ENCODE data around the gene PLA2G6. TPM values are rescaled to one million over a fixed set of nuclear protein-coding genes. Genes with fewer than 3 reads are reported as not detected.

PLA2G6 gene
- total and polyA plus RNA-seq, 2 of the 8 experiments (the other 6 are each of a cell fraction or from before 2014, with no cell fraction given) = 13.2 to 21.0 TPM

- DNase-seq (ENCODE audit: low read depth in 1 of 2, low spot score in 2 of 2) = no peak
- WGBS, 2 experiments (ENCODE audit: extremely low coverage in 1 of 2, insufficient coverage in 1 of 2, insufficient read length in 1 of 2, insufficient replicate concordance in 2 of 2, low coverage in 1 of 2, low lambda C conversion rate in 2 of 2, missing lambda C conversion rate in 1 of 2) = 71% methylated on average over 1 of the region's 1 CpG; no CpG with 5 or more reads in 1 of the 2 experiments
- H3K27me3 ChIP-seq (replicated peaks in 1 of 4; ENCODE audit: control insufficient read depth in 3 of 4, extremely low read depth in 1 of 4, insufficient read depth in 3 of 4, low read length in 3 of 4) = no peaks in the 10 kb centered on the region
- no peak overlapping the region for H4K5ac ChIP-seq (ENCODE audit: insufficient read length, low read depth, low read length)
- POLR2A ChIA-PET (ENCODE audit: partially characterized antibody) = no interaction called here
- H3K23ac ChIP-seq (ENCODE audit: insufficient read length) = no peak overlapping the region
- H3K36me3 ChIP-seq (ENCODE audit: control insufficient read depth in 2 of 4, insufficient read depth in 4 of 4, low read length in 3 of 4) = no peaks in the 10 kb centered on the region
- H3K14ac ChIP-seq (ENCODE audit: insufficient read length) = no peak overlapping the region
- H3K4me3 ChIP-seq (ENCODE audit: extremely low read depth in 1 of 4, insufficient read depth in 2 of 4, low read depth in 3 of 4, low read length in 4 of 4) = no peak overlapping the region
- H3K23me2 ChIP-seq (ENCODE audit: low read depth, low read length) = peaks cover 1% of the 10 kb centered on the region; the same call in 1 of the 2 replicates
- no peak overlapping the region for H2AFZ ChIP-seq (ENCODE audit: low read length)
- no peak overlapping the region for H4K8ac ChIP-seq (ENCODE audit: extremely low read depth, insufficient read depth, low read length)
- H4K91ac ChIP-seq (replicated peaks; ENCODE audit: insufficient read length, low read length) = no peak overlapping the region
- no peak overlapping the region for H2BK12ac ChIP-seq (ENCODE audit: low read depth, low read length)
- no peak overlapping the region for H3K4me2 ChIP-seq (ENCODE audit: insufficient read depth in 1 of 2, low read depth in 2 of 2, low read length in 2 of 2)
- H2AK5ac ChIP-seq (ENCODE audit: low read depth, low read length) = no peak overlapping the region
- no peaks in the 10 kb centered on the region for H3K79me1 ChIP-seq (ENCODE audit: low read depth, low read length)
- CTCF ChIA-PET (ENCODE audit: partially characterized antibody) = interaction anchor here (1.1 to 2.9 kb wide), 3 partner anchors 19 to 103 kb away, joined by 4 to 14 read pairs (median 5); no protein-coding TSS in a partner anchor
- no peaks in the 10 kb centered on the region for H3K79me2 ChIP-seq (ENCODE audit: control insufficient read depth in 1 of 2, insufficient read depth in 2 of 2, low read length in 2 of 2)
- H2BK5ac ChIP-seq (ENCODE audit: low read depth, low read length) = no peak overlapping the region
- H3K56ac ChIP-seq (replicated peaks; ENCODE audit: insufficient read length, low read depth, low read length) = no peak overlapping the region
- no peak overlapping the region for H3K9ac ChIP-seq (replicated peaks in 1 of 4; ENCODE audit: extremely low read depth in 1 of 4, low read depth in 3 of 4, low read length in 3 of 4)
- no peak overlapping the region for H2BK20ac ChIP-seq (ENCODE audit: low read length)
- no peak overlapping the region for H3K18ac ChIP-seq (ENCODE audit: extremely low read depth, low read length)
- no peak for FAIRE-seq
- TF ChIP-seq SIN3A (conservative IDR thresholded peaks at IDR 0.05 in 1 of 2, IDR thresholded peaks at IDR 0.05 in 1 of 2; ENCODE audit: low read depth in 1 of 2, low read length in 2 of 2) = no peak
- no peak for TF ChIP-seq NANOG (IDR thresholded peaks at IDR 0.05; ENCODE audit: insufficient read depth, low read depth, low read length, poor library complexity, severe bottlenecking)
- no peak for TF ChIP-seq ASH2L (IDR thresholded peaks at IDR 0.05; ENCODE audit: low read length)
- no peak for TF ChIP-seq HDAC6 (IDR thresholded peaks at IDR 0.05; ENCODE audit: low read depth, low read length)
- TF ChIP-seq TEAD4 (IDR thresholded peaks at IDR 0.05; ENCODE audit: low read depth, low read length) = no peak
- no peak for TF ChIP-seq CTCF (IDR thresholded peaks at IDR 0.05; ENCODE audit: control extremely low read depth in 1 of 3, insufficient read depth in 1 of 3, low read depth in 1 of 3, low read length in 3 of 3)
- TF ChIP-seq SP1 (IDR thresholded peaks at IDR 0.05; ENCODE audit: low read depth, low read length) = no peak
- no peak for TF ChIP-seq ZNF274 (IDR thresholded peaks at IDR 0.05; ENCODE audit: borderline replicate concordance, extremely low read depth, low read length)
- no peak for TF ChIP-seq USF2 (IDR thresholded peaks at IDR 0.05; ENCODE audit: low read length)
- no peak overlapping the region for H2BK120ac ChIP-seq (replicated peaks; ENCODE audit: low read depth, low read length)
- H3K4ac ChIP-seq (replicated peaks; ENCODE audit: insufficient read length, low read depth, low read length) = no peak overlapping the region
- H3K27ac ChIP-seq (ENCODE audit: low read depth, low read length) = no peak overlapping the region
- H3K9me3 ChIP-seq (ENCODE audit: insufficient read depth in 2 of 2, low read depth in 1 of 2, low read length in 1 of 2) = no peaks in the 10 kb centered on the region
- H3K4me1 ChIP-seq (replicated peaks in 1 of 4; ENCODE audit: control insufficient read depth in 3 of 4, insufficient read depth in 4 of 4, low read length in 3 of 4) = peaks cover 0 to 7% (median under 1%) of the 10 kb centered on the region in 4 experiments; a peak in 2 of 7 replicates
- H2BK15ac ChIP-seq (ENCODE audit: low read length) = no peak overlapping the region
- H4K20me1 ChIP-seq (replicated peaks in 1 of 2; ENCODE audit: control insufficient read depth in 1 of 2, insufficient read depth in 2 of 2, low read length in 2 of 2) = no peaks in the 10 kb centered on the region
Measured at GRCh38 chr22:38155703-38156102, 25.9 kb downstream of the PLA2G6 start.
